Pons (tissue), 1 donor: ENCODE measurements around the gene EP300.
"Not testable (repeated sequence)": the region's sequence is repeated elsewhere in the genome, so short reads cannot be mapped to it uniquely, and the experiment has no call there.

Source experiments
- DNase-seq: peaks from one replicate; pipeline ENCODE4 v3.0.0-alpha.2; 2016; ENCODE audit warnings: low spot score

EP300 gene

GRCh38 chr22:41092023-41092817 is at the start of gene EP300:
Gene EP300 (plus strand): TSS chr22:41092592. CDS start chr22:41093005, 413 bp downstream.
- peak; percentile 82 for DNase-seq

GRCh38 chr22:41043722-41044121 is 48.7 kb upstream of the EP300 start:
- DNase-seq, result no peak

GRCh38 chr22:41045575-41045974 is 46.8 kb upstream of the EP300 start:
- DNase-seq, result not testable (repeated sequence)

- DNase-seq, result no peak
Measured at GRCh38 chr22:41047801-41048211, 44.6 kb upstream of the EP300 start.

- DNase-seq, result not testable (repeated sequence)
Measured at GRCh38 chr22:41048345-41048744, 44.0 kb upstream of the EP300 start.

- peak; percentile 22 for DNase-seq
Measured at GRCh38 chr22:41048791-41049717, 43.3 kb upstream of the EP300 start.

- not testable (repeated sequence) for DNase-seq
Measured at GRCh38 chr22:41049795-41050194, 42.6 kb upstream of the EP300 start.

- DNase-seq, result no peak
Measured at GRCh38 chr22:41050883-41051282, 41.5 kb upstream of the EP300 start.

GRCh38 chr22:41052661-41053490 is 39.5 kb upstream of the EP300 start:
- no peak for DNase-seq

- no peak for DNase-seq
Measured at GRCh38 chr22:41057076-41057475, 35.3 kb upstream of the EP300 start.

GRCh38 chr22:41062146-41062545 is 30.2 kb upstream of the EP300 start:
- DNase-seq, result no peak

- not testable (repeated sequence) for DNase-seq
Measured at GRCh38 chr22:41064326-41064725, 28.1 kb upstream of the EP300 start.

- not testable (repeated sequence) for DNase-seq
Measured at GRCh38 chr22:41066341-41066740, 26.1 kb upstream of the EP300 start.

- DNase-seq, result not testable (repeated sequence)
Measured at GRCh38 chr22:41067968-41068367, 24.4 kb upstream of the EP300 start.

- DNase-seq, result no peak
Measured at GRCh38 chr22:41070665-41071331, 21.6 kb upstream of the EP300 start.

- DNase-seq, result no peak
Measured at GRCh38 chr22:41074061-41074460, 18.3 kb upstream of the EP300 start.

GRCh38 chr22:41074466-41074865 is 17.9 kb upstream of the EP300 start:
- no peak for DNase-seq

- no peak for DNase-seq
Measured at GRCh38 chr22:41074941-41075710, 17.3 kb upstream of the EP300 start.

- no peak for DNase-seq
Measured at GRCh38 chr22:41075946-41076345, 16.4 kb upstream of the EP300 start.

GRCh38 chr22:41076857-41077256 is 15.5 kb upstream of the EP300 start:
- no peak for DNase-seq

- DNase-seq, result no peak
Measured at GRCh38 chr22:41078931-41079330, 13.5 kb upstream of the EP300 start.
